ENCODE data around the gene DGKD. TPM values are rescaled to one million over a fixed set of nuclear protein-coding genes. Genes with fewer than 3 reads are reported as not detected.

DGKD gene
- total RNA-seq = 10 to 100 TPM in 2 of 4 donors, 1 to 10 TPM in 2; 7.0 to 55.4 (median 10.9) TPM

DNA sequence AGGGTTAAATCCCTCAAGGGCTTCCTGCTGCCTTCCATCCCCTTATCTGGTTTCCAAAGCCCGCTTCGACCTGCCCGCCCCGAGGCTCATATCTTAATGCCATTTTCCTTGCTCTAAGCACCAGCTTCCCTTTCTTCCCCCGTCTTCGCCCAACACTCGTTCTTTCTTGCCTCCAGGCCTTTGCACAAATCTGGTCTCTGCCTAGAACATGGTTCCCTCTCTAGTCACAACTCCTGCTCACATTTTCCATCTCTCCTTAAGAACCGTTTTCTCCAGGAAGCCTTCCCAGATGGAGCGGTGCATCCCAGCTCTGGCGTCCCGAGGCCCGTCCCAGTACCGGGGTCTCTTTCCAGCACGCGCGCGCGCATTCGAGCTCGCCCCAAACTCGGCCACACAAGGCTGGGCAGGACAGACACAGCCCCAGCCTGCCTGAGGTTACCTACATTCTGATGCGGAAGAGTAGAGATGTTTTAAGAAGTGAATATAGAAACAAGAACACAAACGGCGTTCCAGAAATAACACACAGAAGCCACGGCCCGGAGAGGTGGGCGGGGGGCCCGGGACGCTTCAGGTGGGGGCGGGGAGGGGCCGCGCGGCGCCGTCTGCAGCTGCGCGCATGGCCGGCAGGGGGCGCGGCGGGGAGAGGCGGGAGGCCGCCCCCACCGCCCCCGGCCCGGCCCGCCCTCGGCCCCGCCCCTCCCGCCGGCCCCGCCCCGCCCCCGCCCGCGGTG lies at the start of gene DGKD:
TSS of gene DGKD (plus strand) at position 726 of the 731 bp plus-strand sequence. CDS start 25 bp downstream, outside the sequence.
- TF ChIP-seq EP300 (IDR thresholded peaks at IDR 0.05) (no peak), POLR2A (IDR thresholded peaks at IDR 0.05) (no peak), POLR2AphosphoS5 (IDR thresholded peaks at IDR 0.05) (no peak), CTCF (IDR thresholded peaks at IDR 0.05) (peak in 1 of 2 donors; percentile 75)
- no peak within 1 kb of the TSS for H3K27ac ChIP-seq
- H3K9me3 ChIP-seq = no peaks in the 10 kb centered on the region
- H3K36me3 ChIP-seq = no peaks in the 10 kb centered on the region
- DNase-seq (ENCODE audit: low spot score in 2 of 2) = no peak
- peak within 1 kb of the TSS; percentile 50 for H3K4me3 ChIP-seq
- WGBS = 3% methylated on average over 34 of the region's 56 CpGs
- no peaks in the 10 kb centered on the region for H3K27me3 ChIP-seq
- peaks cover 35% of the 10 kb centered on the region for H3K4me1 ChIP-seq

- 45% methylated on average over 2 of the region's 7 CpGs for WGBS
- no peak for DNase-seq (ENCODE audit: low spot score in 2 of 2)
- H3K27me3 ChIP-seq = no peaks in the 10 kb centered on the region
- no peak for TF ChIP-seq POLR2AphosphoS5 (IDR thresholded peaks at IDR 0.05)
- TF ChIP-seq POLR2A (IDR thresholded peaks at IDR 0.05) = no peak
- no peak for TF ChIP-seq CTCF (IDR thresholded peaks at IDR 0.05)
- TF ChIP-seq EP300 (IDR thresholded peaks at IDR 0.05) = no peak
- no peak within 1 kb of the TSS for H3K4me3 ChIP-seq
- H3K36me3 ChIP-seq = no peaks in the 10 kb centered on the region
- H3K27ac ChIP-seq = no peak within 1 kb of the TSS
- H3K9me3 ChIP-seq = no peaks in the 10 kb centered on the region
- H3K4me1 ChIP-seq = no peaks in the 10 kb centered on the region
Observed at GRCh38 chr2:233307565-233307964, 46.7 kb upstream of the DGKD start, which contains the start of gene SAG. TSS of gene SAG (plus strand) at chr2:233307816. CDS start at chr2:233309190, 1,374 bp downstream.

GRCh38 chr2:233311241-233311926 lies 42.9 kb upstream of the DGKD start:
- H3K4me1 ChIP-seq = no peaks in the 10 kb centered on the region
- no peaks in the 10 kb centered on the region for H3K36me3 ChIP-seq
- no peak overlapping the region for H3K27ac ChIP-seq
- H3K4me3 ChIP-seq = no peak overlapping the region
- TF ChIP-seq EP300 (IDR thresholded peaks at IDR 0.05) = no peak
- no peak for TF ChIP-seq POLR2AphosphoS5 (IDR thresholded peaks at IDR 0.05)
- TF ChIP-seq POLR2A (IDR thresholded peaks at IDR 0.05) = no peak
- no peak for TF ChIP-seq CTCF (IDR thresholded peaks at IDR 0.05)
- no peak for DNase-seq (ENCODE audit: low spot score in 2 of 2)
- 95% methylated on average over 11 of the region's 11 CpGs for WGBS
- no peaks in the 10 kb centered on the region for H3K9me3 ChIP-seq
- H3K27me3 ChIP-seq = no peaks in the 10 kb centered on the region

DNA sequence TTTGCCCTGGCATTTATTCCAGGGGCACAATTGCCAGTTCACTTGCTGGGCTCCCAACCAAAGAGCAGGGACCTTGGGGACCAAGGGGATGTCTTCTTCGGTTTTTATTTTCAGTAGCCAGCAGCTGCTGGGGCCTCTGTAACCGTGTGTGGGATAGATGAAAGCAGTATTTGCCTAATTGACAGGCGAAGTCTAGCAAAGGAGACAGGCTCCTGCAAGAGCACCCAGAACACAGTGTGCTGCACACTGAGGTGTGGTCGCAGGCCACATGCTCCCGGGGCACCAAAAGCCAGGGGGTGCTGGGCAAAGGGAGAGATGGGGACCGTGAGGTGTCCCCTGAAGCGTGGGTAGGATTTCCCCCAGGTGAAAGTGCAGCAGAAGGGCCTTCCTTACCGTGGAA lies 41.4 kb upstream of the DGKD start:
- Histone ChIP-seq H3K27ac (no peak overlapping the region), H3K4me3 (no peak overlapping the region), H3K27me3 (no peaks in the 10 kb centered on the region), H3K4me1 (no peaks in the 10 kb centered on the region), H3K36me3 (no peaks in the 10 kb centered on the region), H3K9me3 (no peaks in the 10 kb centered on the region)
- TF ChIP-seq CTCF (IDR thresholded peaks at IDR 0.05) (no peak), EP300 (IDR thresholded peaks at IDR 0.05) (no peak), POLR2AphosphoS5 (IDR thresholded peaks at IDR 0.05) (no peak), POLR2A (IDR thresholded peaks at IDR 0.05) (no peak)
- WGBS = 58% methylated on average over 8 of the region's 8 CpGs
- no peak for DNase-seq (ENCODE audit: low spot score in 2 of 2)

Data from suprapubic skin (tissue), 4 donors.